Hematopoietic multipotent progenitor cell treated with erythropoietin and hydrocortisone succinate and interleukin-3 and kit ligand, for 4 days (in vitro differentiated cells): ENCODE data around the gene LSAMP.
"Not testable (repeated sequence)": the region's sequence is repeated elsewhere in the genome, so short reads cannot be mapped to it uniquely, and the experiment has no call there.

Source experiments
- DNase-seq: peaks from one replicate; pipeline ENCODE4 v3.0.0-alpha.2; 2015

LSAMP gene

GRCh38 chr3:115823083-115823482 is 622.2 kb downstream of the LSAMP start:
- no peak for DNase-seq

- DNase-seq = no peak
Measured at GRCh38 chr3:115822579-115822978, 622.7 kb downstream of the LSAMP start.

- peak; percentile 93 for DNase-seq
Measured at GRCh38 chr3:115819785-115820384, 625.4 kb downstream of the LSAMP start.

- peak; percentile 75 for DNase-seq
Measured at GRCh38 chr3:115814778-115815380, 630.4 kb downstream of the LSAMP start.

- DNase-seq = no peak
Measured at GRCh38 chr3:115814006-115814405, 631.3 kb downstream of the LSAMP start.

- no peak for DNase-seq
Measured at GRCh38 chr3:115808816-115809215, 636.5 kb downstream of the LSAMP start.

- DNase-seq = no peak
Measured at GRCh38 chr3:115808244-115808643, 637.0 kb downstream of the LSAMP start.

- no peak for DNase-seq
Measured at GRCh38 chr3:115806501-115806900, 638.8 kb downstream of the LSAMP start.

GRCh38 chr3:115805520-115805919 is 639.8 kb downstream of the LSAMP start:
- DNase-seq = no peak

GRCh38 chr3:115804713-115805119 is 640.6 kb downstream of the LSAMP start:
- DNase-seq = no peak

- DNase-seq = no peak
Measured at GRCh38 chr3:115804200-115804599, 641.1 kb downstream of the LSAMP start.

GRCh38 chr3:115803661-115804060 is 641.6 kb downstream of the LSAMP start:
- no peak for DNase-seq

- DNase-seq = no peak
Measured at GRCh38 chr3:115800489-115801075, 644.7 kb downstream of the LSAMP start.

GRCh38 chr3:115800065-115800464 is 645.2 kb downstream of the LSAMP start:
- not testable (repeated sequence) for DNase-seq

GRCh38 chr3:115792206-115792955 is 652.9 kb downstream of the LSAMP start:
- peak; percentile 38 for DNase-seq

- not testable (repeated sequence) for DNase-seq
Measured at GRCh38 chr3:115791271-115792153, 653.8 kb downstream of the LSAMP start.

- DNase-seq = peak; percentile 27
Measured at GRCh38 chr3:115790759-115791158, 654.5 kb downstream of the LSAMP start.

- DNase-seq = no peak
Measured at GRCh38 chr3:115789481-115789880, 655.8 kb downstream of the LSAMP start.

GRCh38 chr3:115788921-115789470 is 656.3 kb downstream of the LSAMP start:
- no peak for DNase-seq

- DNase-seq = no peak
Measured at GRCh38 chr3:115787818-115788217, 657.5 kb downstream of the LSAMP start.

- no peak for DNase-seq
Measured at GRCh38 chr3:115785782-115786181, 659.5 kb downstream of the LSAMP start.
